Liver (tissue), 3 donors: ENCODE data around the gene SEC22B.
"Not testable (repeated sequence)": the region's sequence is repeated elsewhere in the genome, so short reads cannot be mapped to it uniquely, and the experiment has no call there.

Source experiments
- EGR1 ChIP-seq, 2 donors: IDR thresholded peaks; 2 replicates each; pipeline ENCODE4 v1.6.1; 2016 to 2018; ENCODE audit warnings: antibody characterized with exemption in 2 of 2, low read depth in 2 of 2
- FOXA1 ChIP-seq: IDR thresholded peaks from 2 replicates; pipeline ENCODE4 v1.6.1; 2016; ENCODE audit warnings: antibody characterized with exemption
- GABPA ChIP-seq, 2 donors: IDR thresholded peaks in 1 of 2; conservative IDR thresholded peaks in 1 of 2; 2 replicates each; pipeline ENCODE4 v1.6.1; 2016; ENCODE audit warnings: antibody characterized with exemption in 2 of 2, mild to moderate bottlenecking in 1 of 2, moderate library complexity in 1 of 2
- HNF4G ChIP-seq: IDR thresholded peaks from 2 replicates; pipeline ENCODE4 v1.6.1; 2016; ENCODE audit warnings: antibody characterized with exemption
- JUND ChIP-seq, 2 donors: IDR thresholded peaks; 2 replicates each; pipeline ENCODE4 v1.6.1; 2016; ENCODE audit warnings: antibody characterized with exemption in 2 of 2
- RAD21 ChIP-seq, 2 donors: IDR thresholded peaks; 2 replicates each; pipeline ENCODE4 v1.6.1; 2016; ENCODE audit warnings: antibody characterized with exemption in 2 of 2, mild to moderate bottlenecking in 2 of 2
- RXRA ChIP-seq, 2 donors: IDR thresholded peaks; 2 replicates each; pipeline ENCODE4 v1.6.1; 2017 to 2018; ENCODE audit warnings: antibody characterized with exemption in 2 of 2, mild to moderate bottlenecking in 1 of 2
- SP1 ChIP-seq: IDR thresholded peaks from 2 replicates; pipeline ENCODE4 v1.6.1; 2018; ENCODE audit warnings: antibody characterized with exemption, mild to moderate bottlenecking
- TAF1 ChIP-seq: conservative IDR thresholded peaks from 2 replicates; pipeline ENCODE4 v1.6.1; 2016; ENCODE audit warnings: antibody characterized with exemption, mild to moderate bottlenecking
- YY1 ChIP-seq: IDR thresholded peaks from 2 replicates; pipeline ENCODE4 v1.6.1; 2016; ENCODE audit warnings: antibody characterized with exemption, mild to moderate bottlenecking
- TF ChIP-seq, protein P1 (sequence below): fragments of 150-350 bp; IDR thresholded peaks from 2 replicates; pipeline ENCODE4 v1.5.1; 2017; ENCODE audit warnings: improper control_type of control experiment, low read depth, low read length; ENCODE audit not compliant: missing input control
- TF ChIP-seq, protein P2 (sequence below): IDR thresholded peaks from 2 replicates; pipeline ENCODE4 v1.6.1; 2016; ENCODE audit warnings: antibody characterized with exemption, mild to moderate bottlenecking
- TF ChIP-seq, protein P3 (sequence below): IDR thresholded peaks from 2 replicates; pipeline ENCODE4 v1.6.1; 2016; ENCODE audit warnings: antibody characterized with exemption
- TF ChIP-seq, protein P4 (sequence below): IDR thresholded peaks from 2 replicates; pipeline ENCODE4 v1.6.1; 2016; ENCODE audit warnings: antibody characterized with exemption
- donor health status: healthy.
- donor health status: healthy.

DNA sequence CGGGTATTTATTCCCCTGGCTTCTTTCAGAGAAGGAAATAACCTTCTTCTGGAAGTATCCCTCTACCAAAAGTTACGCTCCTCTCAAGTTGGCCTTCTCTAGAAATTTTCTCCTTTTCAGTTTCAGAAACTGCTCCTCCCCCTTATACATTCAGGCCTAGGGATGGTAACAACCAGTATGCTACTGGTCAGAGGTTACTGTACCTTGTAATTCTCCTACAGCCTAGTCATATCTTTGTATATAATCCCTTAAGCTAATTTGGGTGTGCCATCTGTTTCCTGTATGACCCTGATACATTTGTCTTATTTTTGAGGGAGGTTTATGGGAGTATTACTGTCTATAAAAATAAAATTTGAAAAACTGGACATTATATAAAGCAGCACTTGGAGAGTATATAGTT, 14.3 kb downstream of the SEC22B start:
- TF ChIP-seq, protein P1, sequence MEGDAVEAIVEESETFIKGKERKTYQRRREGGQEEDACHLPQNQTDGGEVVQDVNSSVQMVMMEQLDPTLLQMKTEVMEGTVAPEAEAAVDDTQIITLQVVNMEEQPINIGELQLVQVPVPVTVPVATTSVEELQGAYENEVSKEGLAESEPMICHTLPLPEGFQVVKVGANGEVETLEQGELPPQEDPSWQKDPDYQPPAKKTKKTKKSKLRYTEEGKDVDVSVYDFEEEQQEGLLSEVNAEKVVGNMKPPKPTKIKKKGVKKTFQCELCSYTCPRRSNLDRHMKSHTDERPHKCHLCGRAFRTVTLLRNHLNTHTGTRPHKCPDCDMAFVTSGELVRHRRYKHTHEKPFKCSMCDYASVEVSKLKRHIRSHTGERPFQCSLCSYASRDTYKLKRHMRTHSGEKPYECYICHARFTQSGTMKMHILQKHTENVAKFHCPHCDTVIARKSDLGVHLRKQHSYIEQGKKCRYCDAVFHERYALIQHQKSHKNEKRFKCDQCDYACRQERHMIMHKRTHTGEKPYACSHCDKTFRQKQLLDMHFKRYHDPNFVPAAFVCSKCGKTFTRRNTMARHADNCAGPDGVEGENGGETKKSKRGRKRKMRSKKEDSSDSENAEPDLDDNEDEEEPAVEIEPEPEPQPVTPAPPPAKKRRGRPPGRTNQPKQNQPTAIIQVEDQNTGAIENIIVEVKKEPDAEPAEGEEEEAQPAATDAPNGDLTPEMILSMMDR = not testable (repeated sequence)
- TF ChIP-seq YY1; TAF1; GABPA (IDR thresholded peaks at IDR 0.05 in 1 of 2, conservative IDR thresholded peaks at IDR 0.05 in 1 of 2); JUND (IDR thresholded peaks at IDR 0.05); RXRA (IDR thresholded peaks at IDR 0.05); HNF4G; RAD21 (IDR thresholded peaks at IDR 0.05); EGR1 (IDR thresholded peaks at IDR 0.05; ENCODE audit: low read depth in 2 of 2); FOXA1; SP1: not testable (repeated sequence)
- TF ChIP-seq, protein P2, sequence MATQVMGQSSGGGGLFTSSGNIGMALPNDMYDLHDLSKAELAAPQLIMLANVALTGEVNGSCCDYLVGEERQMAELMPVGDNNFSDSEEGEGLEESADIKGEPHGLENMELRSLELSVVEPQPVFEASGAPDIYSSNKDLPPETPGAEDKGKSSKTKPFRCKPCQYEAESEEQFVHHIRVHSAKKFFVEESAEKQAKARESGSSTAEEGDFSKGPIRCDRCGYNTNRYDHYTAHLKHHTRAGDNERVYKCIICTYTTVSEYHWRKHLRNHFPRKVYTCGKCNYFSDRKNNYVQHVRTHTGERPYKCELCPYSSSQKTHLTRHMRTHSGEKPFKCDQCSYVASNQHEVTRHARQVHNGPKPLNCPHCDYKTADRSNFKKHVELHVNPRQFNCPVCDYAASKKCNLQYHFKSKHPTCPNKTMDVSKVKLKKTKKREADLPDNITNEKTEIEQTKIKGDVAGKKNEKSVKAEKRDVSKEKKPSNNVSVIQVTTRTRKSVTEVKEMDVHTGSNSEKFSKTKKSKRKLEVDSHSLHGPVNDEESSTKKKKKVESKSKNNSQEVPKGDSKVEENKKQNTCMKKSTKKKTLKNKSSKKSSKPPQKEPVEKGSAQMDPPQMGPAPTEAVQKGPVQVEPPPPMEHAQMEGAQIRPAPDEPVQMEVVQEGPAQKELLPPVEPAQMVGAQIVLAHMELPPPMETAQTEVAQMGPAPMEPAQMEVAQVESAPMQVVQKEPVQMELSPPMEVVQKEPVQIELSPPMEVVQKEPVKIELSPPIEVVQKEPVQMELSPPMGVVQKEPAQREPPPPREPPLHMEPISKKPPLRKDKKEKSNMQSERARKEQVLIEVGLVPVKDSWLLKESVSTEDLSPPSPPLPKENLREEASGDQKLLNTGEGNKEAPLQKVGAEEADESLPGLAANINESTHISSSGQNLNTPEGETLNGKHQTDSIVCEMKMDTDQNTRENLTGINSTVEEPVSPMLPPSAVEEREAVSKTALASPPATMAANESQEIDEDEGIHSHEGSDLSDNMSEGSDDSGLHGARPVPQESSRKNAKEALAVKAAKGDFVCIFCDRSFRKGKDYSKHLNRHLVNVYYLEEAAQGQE = not testable (repeated sequence)
- TF ChIP-seq, protein P3, sequence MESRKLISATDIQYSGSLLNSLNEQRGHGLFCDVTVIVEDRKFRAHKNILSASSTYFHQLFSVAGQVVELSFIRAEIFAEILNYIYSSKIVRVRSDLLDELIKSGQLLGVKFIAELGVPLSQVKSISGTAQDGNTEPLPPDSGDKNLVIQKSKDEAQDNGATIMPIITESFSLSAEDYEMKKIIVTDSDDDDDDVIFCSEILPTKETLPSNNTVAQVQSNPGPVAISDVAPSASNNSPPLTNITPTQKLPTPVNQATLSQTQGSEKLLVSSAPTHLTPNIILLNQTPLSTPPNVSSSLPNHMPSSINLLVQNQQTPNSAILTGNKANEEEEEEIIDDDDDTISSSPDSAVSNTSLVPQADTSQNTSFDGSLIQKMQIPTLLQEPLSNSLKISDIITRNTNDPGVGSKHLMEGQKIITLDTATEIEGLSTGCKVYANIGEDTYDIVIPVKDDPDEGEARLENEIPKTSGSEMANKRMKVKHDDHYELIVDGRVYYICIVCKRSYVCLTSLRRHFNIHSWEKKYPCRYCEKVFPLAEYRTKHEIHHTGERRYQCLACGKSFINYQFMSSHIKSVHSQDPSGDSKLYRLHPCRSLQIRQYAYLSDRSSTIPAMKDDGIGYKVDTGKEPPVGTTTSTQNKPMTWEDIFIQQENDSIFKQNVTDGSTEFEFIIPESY = not testable (repeated sequence)
- TF ChIP-seq, protein P4, sequence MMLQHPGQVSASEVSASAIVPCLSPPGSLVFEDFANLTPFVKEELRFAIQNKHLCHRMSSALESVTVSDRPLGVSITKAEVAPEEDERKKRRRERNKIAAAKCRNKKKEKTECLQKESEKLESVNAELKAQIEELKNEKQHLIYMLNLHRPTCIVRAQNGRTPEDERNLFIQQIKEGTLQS = not testable (repeated sequence)
